Fibroblast of upper back skin (primary cell): ENCODE results near the gene PSMB11.

Source experiments
- DNase-seq: peaks from one replicate; pipeline ENCODE4 v3.0.0-alpha.2; 2013

PSMB11 gene

DNA sequence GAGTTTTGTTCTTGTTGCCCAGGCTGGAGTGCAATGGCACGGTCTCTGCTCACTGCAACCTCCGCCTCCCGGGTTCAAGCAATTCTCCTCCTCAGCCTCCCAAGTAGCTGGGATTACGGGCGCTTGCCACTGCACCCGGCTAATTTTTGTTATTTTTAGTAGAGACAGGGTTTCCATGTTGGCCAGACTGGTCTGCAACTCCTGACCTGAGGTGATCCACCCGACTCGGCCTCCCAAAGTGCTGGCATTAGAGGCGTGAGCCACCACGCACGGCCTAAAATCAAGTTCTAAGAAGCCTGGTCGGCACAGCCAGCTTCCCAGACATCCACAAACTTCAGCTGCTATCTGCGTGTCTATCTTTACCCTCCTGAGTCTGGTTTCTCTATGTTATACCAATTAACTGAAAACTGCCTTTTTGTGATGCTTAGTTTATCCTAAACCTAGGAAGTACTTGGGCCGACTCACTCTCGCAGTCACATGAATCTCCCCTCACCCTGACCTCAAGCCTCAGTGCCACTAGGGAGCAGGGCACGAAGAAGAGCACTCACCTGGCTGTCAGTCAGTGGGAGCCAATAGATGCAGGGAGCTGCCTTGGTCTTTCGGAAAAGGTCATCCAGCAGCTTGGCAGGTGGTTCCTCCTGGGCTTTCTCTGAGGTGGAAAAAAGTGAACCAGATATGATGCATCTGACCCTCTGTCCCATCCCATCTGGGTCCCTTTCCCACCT, 18.7 kb downstream of the PSMB11 start:
- no peak for DNase-seq

DNA sequence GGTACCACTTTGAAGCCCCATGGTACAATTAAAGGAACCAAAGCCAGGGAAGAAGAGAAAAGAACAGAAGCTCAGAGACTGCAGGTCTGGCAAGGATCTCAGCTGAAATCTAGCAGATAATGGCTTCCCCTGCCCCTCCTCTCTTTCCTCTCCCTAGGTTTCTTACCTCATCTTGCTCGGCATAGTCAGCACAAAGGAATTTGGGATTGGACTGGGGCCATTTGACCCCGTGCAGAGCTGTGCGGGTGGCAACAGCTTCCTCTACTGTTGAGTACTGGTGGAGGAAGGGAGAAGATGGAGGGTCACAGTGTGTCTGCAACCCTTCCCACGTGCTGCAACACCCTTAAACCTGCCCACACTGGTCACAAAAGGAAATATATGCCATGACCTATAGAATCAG, 20.0 kb downstream of the PSMB11 start:
- DNase-seq = peak; percentile 96

DNA sequence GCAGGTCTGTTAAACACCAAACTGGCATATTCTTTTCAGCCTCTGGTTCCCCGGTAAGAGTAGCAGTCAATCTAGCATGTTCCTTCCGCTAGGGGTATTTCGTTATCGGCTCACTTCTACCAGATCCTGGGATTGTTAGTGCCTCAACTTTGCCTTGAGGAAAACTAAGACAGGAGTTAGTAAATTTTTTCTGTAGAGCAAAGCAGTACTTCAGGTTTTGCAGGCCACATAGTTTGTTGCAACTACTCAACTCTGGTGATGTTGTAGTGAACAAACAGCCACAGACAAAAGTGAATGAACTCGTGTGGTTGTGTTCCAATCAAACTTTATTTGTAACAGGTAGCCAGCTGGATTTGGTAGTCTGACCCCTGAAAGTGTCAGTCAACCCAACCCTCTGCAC, 21.6 kb downstream of the PSMB11 start:
- no peak for DNase-seq

DNA sequence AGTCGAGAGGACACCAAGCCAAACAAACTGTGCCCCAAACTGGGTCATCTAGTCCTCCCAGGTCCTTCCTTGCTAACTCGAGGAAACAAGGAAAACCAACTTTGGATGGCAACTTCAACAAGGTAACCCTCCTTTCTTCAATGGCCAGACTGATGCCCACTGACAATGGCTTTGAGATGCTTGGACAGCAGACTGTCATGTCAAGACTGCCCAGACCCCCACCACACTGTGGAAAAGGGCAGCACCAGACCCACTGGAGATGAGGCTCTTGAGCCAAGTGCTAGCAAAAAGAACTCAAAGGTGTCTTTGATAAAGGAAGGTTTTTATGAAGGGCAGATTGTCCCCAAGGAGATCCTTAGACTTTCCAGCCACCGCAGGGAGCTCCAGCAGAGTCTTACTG, 24.4 kb downstream of the PSMB11 start:
- no peak for DNase-seq

DNA sequence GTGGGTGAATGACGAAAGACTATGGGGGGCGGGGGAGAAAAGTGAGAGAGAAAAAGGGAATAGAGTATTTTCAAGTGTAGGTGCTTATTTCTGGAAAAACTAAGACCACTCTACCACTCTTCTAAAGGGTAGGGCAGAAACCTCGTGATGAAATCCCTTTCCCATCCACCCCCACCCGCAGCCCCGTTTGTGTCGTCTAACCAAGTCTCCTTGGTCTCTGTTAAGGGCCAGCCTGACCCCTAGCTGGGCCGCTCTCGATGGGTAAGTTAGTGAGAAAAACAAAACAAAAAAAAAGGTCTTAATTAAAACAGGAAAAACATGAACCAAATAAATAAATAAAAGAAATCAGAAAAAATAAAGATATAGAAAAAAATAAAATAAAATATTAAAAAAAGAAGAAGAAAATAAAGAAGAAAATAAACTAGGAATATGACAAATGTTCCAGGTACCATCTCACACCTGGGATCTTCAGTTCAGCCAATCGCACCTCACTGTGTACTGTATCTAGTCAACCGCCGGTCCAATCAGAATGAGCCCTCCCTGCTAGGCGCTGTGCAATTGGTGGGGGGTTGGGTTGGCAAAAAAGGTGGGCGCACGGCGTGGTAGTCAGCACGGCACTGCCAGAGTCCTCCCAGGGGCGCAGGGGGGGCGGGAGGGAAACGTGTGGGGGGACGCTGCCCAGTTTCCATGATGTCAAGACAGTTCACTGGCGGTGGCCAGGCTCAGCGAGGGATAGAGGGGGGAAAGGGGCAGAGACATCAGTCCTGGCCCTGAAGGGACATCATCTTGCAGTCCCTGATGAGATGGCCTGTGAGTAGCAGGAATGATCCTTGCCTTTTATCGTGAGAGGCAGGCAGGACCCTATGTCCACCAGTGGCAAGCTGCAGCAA, 25.1 kb downstream of the PSMB11 start:
- DNase-seq = no peak

DNA sequence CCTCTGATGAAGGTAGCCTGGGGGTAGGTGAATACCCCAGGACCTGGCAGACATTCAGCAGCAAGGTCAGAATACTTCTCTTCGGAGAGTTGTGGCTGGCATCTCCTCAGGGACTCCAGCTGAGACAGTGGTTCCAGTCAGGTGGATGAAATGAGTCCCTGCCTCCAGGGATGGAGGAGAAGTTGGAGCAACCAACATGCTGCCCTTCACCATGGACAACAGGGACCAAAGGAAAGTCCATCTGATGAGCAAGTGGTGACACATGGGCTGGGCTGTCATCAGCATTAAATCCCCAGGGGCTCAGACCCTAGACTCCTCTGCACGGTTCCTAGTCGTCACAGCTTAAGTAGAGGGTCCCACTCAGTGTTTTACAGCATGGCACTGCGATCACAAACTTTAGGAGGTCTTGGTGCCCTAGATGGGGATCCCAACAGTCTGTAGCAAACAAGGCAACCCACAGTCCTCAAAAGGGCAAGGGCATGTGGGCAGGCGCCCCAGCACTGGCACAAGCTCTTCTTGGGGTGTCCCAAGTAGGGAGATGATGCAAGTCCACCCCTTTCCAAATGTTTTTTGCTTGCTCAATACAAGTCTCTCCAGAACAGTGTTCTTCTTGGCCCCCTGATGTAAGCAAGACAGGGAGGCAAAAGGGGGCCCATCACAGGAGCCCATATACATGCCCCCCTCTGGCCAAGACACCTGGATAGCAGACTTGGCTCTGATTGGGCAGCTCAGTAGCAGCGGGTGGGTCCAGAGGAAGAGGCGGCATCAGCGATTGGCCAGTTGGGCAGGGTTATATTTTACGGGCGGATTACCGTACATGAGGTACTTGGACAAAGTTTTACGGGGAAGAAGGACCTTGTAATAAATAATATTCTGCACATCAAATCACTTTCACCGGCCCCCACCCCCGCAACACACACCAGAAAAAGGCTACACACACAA, 26.1 kb downstream of the PSMB11 start:
- no peak for DNase-seq

DNA sequence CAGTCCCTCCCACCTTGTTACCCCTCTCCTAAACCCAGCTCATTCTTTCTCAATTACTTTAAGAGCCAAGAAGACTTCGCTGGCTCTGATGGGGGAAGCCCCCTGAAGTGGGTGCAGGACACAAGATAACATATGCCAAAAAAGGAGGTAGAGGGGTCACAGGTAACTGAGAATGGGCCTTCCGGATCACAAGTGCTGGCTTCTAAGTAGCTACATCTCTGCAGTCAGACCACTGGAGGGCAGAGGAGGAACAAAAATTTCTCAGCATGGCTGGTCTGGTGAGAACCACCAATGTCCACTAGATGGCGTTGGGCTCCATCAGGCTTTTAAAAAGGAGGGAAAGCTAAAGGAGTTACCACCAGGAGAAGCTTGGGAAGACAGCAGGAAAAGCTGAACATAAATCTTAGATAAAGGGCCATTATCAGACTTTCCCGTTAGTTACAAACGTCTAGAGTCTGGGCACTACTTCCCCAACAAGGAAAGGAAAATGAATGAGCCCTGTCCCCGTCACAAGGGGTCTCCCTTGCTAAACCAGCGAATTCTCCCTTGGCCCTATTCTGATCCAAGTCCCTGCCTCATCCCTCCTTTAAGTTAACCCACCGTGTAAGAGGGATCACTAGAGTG, 26.9 kb downstream of the PSMB11 start:
- peak; percentile 91 for DNase-seq

DNA sequence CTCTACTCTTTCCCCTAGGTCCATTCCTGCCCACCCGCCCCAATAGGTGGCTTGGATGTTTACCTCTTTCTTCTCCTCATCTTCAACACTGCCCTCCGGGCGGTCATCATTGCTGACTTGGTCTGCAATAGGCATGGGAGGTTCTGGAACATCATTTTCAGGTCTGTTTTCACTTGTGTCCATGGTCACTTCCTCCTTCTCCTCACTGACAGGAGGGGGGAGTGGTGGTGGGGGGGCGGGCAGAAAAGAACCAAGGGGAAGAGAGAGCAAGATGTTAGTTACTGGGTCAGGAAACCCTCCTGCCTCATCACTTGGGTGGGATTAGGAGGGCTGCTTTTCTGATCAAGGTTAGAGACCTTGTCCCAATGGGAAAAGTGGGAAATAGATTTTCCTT, 27.4 kb downstream of the PSMB11 start:
- no peak for DNase-seq

DNA sequence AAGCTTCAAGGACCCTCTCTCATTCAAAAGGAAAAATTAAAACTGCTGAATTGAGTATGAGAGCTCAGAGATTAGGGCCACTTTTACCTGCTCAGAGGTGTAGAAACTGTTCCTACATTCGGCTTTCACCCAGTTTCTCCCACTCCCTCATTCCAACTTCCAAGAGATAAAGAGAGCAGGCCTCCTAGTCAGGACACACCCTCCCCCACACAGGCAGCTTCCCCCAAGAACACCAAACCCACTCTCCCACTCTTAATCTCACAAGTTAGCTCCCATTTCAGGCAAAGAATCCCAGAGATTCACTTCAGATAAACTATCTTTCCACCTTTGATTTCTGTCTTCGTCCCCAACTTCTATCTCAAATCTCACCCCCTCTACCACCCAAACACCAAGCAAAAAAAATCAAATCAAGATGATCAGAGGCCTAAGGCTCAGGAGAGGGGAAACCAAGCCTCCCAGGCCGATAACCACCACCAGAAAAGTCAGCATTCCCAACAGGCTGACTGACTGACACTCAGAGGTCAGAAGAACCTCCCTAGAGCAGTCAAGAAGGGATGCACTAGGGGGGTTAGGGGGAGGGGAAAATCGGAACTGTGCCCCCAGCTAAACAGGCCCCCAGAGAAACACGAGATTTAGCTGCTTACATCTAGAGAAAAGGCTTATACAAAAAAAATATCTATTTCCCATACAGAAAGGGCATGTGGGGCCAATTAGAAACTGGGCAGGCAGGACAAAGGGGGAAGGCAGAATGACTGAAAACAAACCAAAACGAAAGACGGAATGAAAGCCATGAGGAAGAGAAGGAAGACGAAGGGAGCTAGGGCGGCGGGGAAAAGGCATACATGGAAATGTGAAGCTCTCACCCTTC, 28.5 kb downstream of the PSMB11 start:
- DNase-seq = no peak

DNA sequence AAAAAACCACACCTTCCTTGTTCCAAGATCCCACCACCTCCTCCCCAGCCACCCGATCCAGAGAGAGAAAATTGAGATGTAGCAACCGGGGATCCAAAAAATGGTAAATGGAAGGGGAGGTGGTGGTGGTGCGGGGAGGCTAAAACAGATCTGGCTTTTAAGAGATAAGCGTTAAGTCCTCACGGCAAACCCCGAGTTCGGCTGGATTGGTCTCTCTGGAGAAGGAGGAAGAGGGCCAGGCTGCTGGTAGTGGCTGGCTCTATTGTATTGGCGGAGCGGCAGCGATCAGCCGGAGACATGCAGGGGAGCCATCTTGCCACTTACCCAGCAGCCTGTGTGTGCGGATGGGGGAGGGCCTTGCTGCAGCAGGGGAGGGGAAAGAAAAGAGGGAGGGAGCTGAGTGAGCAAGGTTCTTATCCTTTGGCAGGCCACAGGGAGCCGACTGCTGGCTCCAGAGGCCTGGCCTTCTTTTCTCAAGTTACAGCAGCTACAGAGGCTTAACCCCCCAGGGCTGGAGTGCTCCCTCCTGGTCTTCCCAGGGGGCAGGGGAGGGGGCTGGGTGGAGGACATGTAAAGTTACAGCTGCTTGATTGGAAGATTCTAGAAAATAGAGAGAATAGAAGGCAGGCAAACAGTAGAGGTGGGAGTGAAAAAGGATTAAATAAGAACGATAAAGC, 29.4 kb downstream of the PSMB11 start:
- peak; percentile 92 for DNase-seq

DNA sequence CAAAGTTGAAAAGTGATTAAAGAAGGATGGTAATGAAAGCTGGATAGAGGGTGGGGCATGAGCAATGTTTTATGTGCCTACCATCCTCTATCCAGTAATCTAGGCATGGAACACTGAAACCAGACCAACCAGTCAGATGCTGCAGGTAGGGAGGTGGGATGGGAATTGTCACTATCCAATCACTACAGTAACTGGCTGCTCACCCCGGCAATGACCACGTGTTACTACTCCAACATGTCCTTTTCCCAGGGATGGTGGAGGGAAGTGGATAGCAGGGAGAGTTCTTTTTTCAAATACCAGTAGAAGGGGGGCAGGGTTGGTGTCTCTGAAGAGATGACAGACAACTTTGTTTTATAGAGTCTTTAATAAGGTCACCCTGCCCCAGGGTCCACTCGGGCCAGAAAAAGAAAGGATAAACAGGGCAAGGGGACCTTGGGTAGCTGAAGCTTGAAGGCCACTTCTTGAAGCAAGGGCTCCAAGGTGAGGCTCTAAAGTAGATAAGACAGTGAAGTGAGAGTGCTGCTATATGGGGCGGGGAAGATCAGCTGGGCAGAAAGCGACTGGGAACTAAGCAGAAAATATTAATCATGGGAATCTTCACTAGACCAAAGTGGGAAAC, 30.0 kb downstream of the PSMB11 start:
- no peak for DNase-seq

DNA sequence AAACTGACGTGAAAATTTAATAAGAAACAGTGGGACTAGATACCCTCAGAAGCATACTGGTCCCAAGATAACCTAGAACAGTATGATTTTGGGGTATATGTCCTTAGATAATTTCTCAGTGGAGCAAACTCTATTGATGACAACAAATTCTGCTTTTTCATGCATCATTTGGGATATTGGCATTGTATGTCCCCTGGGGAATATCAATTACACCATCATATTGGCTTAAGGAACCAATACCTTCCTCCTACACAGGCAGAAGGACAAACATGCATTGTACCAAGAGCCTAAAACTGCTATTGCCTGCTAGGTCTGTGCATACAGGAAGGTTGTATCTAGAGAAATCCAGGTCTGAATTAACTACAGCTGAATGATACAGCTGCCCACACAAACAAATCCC, 32.9 kb downstream of the PSMB11 start:
- DNase-seq = no peak

DNA sequence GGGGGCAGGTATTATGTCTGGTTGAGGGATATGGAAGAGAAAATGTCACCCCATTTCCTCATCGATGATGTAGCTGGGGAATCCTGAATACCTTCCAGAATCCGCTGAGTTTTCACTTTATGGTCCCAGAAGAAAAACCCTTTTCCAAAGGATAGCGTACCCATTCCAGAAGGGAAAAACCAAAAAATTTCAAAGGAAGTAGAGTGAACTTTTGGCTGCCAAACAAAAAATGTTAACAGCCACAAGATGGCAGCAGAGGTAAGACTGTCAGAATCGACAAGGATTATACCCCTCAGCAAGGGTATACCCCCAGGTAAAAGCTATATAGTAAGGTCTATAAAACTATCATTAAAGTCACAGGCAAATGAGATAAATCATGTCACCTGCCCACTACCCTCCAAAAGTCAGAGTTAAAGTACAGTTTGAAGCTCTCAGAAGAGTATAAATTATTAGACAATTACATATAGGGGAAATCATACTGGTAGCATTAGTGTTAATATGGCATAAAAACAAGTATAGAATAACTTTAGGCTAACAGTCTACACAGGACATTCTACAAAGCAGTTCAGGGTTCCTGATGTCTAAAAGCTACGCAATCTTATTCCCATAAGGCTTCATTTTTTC, 34.9 kb downstream of the PSMB11 start:
- no peak for DNase-seq

DNA sequence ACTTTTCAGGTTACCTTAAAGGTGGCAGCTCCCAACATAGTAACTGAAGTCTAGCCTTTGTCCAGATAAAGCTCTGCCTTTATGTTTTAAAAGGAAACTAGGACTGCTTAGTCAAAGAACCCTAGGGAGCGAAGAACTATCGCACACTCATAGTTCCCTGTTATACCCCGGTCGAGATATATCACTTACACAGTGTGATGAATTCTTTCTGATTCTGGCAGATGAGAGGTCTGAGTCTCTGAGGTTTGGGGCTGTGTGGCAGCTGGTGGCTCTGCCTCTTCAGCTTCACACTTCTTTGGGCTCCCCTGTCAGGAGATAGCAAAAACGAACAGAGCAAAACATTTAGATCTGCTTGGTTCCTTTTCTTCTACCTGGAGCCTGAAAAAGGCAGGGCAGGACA, 36.0 kb downstream of the PSMB11 start:
- DNase-seq = peak; percentile 7

DNA sequence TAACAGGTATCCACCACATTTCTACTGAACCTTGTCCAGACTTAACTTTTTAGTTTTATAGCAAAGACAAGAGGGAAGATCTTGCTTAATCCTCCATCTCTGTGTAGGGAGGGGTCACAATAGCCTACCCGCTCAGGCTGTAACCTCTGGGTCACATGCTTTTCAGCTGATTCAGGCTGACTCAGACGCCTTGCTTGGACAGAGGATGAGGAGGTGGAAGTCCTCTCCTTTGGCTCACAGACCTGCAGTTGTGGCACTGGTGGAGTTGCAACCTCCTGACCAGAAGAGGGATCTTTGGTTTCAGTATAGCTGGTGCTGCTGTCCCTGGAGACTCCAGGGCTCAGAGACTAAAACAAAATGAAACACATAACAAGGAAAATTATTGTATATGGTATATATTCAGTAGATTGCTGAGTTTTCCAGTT, 36.7 kb downstream of the PSMB11 start:
- peak; percentile 86 for DNase-seq

DNA sequence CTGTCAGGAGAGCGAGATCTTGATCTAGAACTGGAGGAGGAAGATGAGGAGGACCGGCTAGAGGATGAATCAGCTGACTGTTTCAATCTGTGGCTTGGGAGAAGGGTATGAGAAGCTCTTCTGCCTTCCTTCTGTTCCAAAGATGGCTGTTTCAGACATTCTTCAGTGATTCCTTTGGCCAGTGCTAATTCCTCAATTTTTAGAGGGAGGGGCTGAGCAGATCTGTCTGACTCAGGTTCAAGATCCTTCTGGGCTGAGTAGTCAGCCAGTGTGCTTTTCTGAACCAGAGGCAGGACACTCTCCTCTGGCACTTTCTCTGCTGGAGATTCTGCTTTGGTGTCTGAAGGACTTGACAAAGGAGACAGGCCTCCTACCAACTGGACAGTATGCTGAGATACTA, 37.7 kb downstream of the PSMB11 start:
- DNase-seq = peak; percentile 49

DNA sequence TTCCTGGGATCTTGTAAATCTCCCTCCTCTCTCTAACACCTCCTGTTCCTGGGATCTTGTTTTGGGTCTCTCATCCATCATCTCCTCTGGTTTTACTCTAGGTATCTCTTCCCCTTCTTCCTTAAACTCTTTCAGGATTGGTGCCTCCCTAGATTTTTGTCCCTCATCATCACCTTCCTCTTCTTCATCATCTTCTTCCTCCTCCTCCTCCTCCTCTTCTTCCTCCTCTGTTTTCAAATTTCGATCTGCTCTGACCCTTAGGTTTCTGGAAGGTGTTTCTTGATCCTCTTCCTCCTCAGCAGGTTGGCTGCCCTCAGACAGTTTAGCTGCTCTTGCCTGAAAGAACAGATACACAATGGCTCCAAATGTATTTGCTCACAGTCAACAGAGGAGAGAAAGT, 38.5 kb downstream of the PSMB11 start:
- DNase-seq = no peak

DNA sequence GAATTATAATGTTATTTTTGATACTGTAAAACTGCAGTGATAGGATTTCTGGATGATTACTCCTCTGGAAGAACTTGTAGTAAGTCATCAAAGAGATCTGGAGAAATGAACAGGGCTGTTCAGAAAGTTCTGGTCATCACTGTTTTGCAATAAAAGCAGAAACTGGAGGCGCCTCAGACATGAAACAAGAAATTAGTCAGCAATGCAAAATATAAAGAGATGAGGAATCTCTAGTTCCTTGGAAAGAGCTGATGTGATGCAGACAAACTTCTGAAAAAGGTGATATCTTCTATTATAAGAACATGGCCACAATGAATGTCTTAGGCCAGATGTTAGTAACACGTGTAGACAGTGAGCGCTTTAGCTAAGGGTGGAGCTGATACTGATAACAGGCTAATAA, 43.4 kb downstream of the PSMB11 start:
- DNase-seq = no peak

DNA sequence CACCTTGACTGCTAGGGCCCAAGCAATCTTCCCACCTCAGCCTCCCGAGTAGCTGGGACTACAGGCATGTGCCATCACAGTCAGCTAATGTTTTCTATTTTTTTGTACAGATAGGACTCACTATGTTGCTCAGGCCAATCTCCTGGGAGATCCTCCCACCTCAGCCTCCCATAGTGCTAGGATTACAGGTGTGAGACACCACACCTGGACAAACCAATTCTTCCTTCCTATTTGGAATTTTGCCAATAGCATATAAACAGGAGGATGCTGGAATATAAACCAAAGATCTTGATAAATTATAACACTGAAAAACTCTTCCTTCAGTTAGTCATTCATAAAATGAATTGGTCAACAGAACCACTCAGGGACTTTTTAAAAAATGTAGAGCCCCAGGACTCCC, 44.6 kb downstream of the PSMB11 start:
- no peak for DNase-seq
